A673 (cell line): ENCODE results near the gene ZNF157. TPM values are rescaled to one million over a fixed set of nuclear protein-coding genes. Genes with fewer than 3 reads are reported as not detected.

ENCODE experiments used
- BruUV-seq: library from RNA; stranded (reverse); fragments of 400-500 nt; replicated peaks from 2 replicates; lab custom pipeline; 2021; lab: Mats Ljungman, UMichigan
- CTCF ChIA-PET: fragments of 300-600 bp; sonication (Branson Sonifier 250); formaldehyde crosslinking; loops from one replicate; lab custom pipeline; 2022; ENCODE audit warnings: antibody characterized with exemption; lab: Charles Lee
- POLR2A ChIA-PET: fragments of 300-600 bp; sonication (Branson Sonifier 250); formaldehyde crosslinking; loops from one replicate; lab custom pipeline; 2022; ENCODE audit warnings: antibody characterized with exemption; ENCODE audit not compliant: low non-redundant PET; lab: Charles Lee
- DNase-seq: peaks from one replicate; pipeline ENCODE4 v3.0.0-alpha.2; 2015; ENCODE audit warnings: low spot score
- H3K27ac ChIP-seq: fragments of 200-600 bp; sonication (generic); 2 replicates; pipeline ENCODE4 v1.5.1; 2016; ENCODE audit warnings: mixed run types, low read depth, mild to moderate bottlenecking, mixed read lengths, antibody characterized with exemption, low read length; ENCODE audit not compliant: poor library complexity, severe bottlenecking
- H3K27me3 ChIP-seq: fragments of 200-600 bp; sonication (generic); replicated peaks from 2 replicates; pipeline ENCODE4 v1.6.1; 2017; ENCODE audit warnings: mixed run types, low read depth, mild to moderate bottlenecking, mixed read lengths, antibody characterized with exemption, low read length; ENCODE audit not compliant: insufficient read depth, poor library complexity
- H3K36me3 ChIP-seq: fragments of 200-600 bp; sonication (generic); 2 replicates; pipeline ENCODE4 v1.6.1; 2016; ENCODE audit warnings: mixed run types, mild to moderate bottlenecking, mixed read lengths, antibody characterized with exemption, low read length; ENCODE audit not compliant: insufficient read depth, poor library complexity, severe bottlenecking
- H3K4me1 ChIP-seq: fragments of 200-600 bp; sonication (generic); 2 replicates; pipeline ENCODE4 v1.6.1; 2017; ENCODE audit warnings: mixed run types, mild to moderate bottlenecking, mixed read lengths, antibody characterized with exemption, low read length; ENCODE audit not compliant: insufficient read depth, poor library complexity, severe bottlenecking
- H3K4me3 ChIP-seq: fragments of 200-600 bp; sonication (generic); 2 replicates; pipeline ENCODE4 v1.5.1; 2016; ENCODE audit warnings: low read depth, mixed run types, mild to moderate bottlenecking, mixed read lengths, low read length; ENCODE audit not compliant: poor library complexity, severe bottlenecking
- H3K9me3 ChIP-seq: fragments of 200-600 bp; sonication (generic); 2 replicates; pipeline ENCODE4 v1.6.1; 2016; ENCODE audit warnings: mixed run types, low read depth, mild to moderate bottlenecking, mixed read lengths, antibody characterized with exemption, low read length; ENCODE audit not compliant: poor library complexity, severe bottlenecking
- EZH2 ChIP-seq: fragments of 200-600 bp; sonication (generic); IDR thresholded peaks from 2 replicates; pipeline ENCODE4 v1.6.1; 2017; ENCODE audit warnings: borderline replicate concordance, low read depth, mild to moderate bottlenecking, mixed read lengths, antibody characterized with exemption, low read length; ENCODE audit not compliant: poor library complexity, severe bottlenecking
- intact Hi-C: fragments of 100-400 bp; cut with micrococcal nuclease; formaldehyde crosslinking; loops from one replicate; pipeline ENCODE4 v1.10.0; 2022; ENCODE audit not compliant: unreplicated experiment
- total RNA-seq: library from RNA; stranded (reverse); gene quantifications from 2 replicates; pipeline ENCODE4 v1.2.3, GENCODE V29; 2021
- TF ChIP-seq, protein P1 (sequence below): fragments of 300-800, 200-600 bp; sonication (generic); conservative IDR thresholded peaks from 2 replicates; pipeline ENCODE4 v1.5.1; 2017; ENCODE audit warnings: low read depth, mild to moderate bottlenecking, antibody characterized with exemption, low read length, moderate library complexity, mixed read lengths

ZNF157 gene
- total RNA-seq, 1 experiment from 2014 or later: not detected

DNA sequence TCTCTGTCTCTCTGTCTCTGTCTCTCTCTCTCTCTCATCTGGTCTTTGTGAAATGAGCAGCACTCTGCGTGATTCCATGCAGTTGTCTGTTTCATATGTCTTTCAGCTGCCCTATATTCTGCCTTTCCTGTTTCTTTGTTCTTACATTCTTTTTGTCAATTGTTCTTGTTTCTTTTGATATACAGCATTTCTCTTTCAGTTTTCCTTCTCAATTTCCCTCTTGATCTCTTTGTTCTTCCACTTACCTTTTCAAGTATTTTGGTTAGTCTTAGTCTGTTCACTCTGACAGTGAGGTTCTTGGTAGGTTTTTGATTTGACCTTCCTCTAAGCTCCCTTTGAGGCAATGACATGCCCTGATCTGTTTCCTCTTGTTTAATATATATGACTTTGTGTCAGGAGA, 20.4 kb downstream of the ZNF157 start:
- ChIA-PET POLR2A (no interaction called here), CTCF (no interaction called here)
- Histone ChIP-seq H3K9me3 (no peaks in the 10 kb centered on the region), H3K36me3 (no peaks in the 10 kb centered on the region), H3K27me3 (no peaks in the 10 kb centered on the region), H3K4me3 (no peak overlapping the region), H3K27ac (no peak overlapping the region), H3K4me1 (no peaks in the 10 kb centered on the region)
- BruUV-seq: no TSS peak
- TF ChIP-seq EZH2: no peak
- TF ChIP-seq, protein P1, sequence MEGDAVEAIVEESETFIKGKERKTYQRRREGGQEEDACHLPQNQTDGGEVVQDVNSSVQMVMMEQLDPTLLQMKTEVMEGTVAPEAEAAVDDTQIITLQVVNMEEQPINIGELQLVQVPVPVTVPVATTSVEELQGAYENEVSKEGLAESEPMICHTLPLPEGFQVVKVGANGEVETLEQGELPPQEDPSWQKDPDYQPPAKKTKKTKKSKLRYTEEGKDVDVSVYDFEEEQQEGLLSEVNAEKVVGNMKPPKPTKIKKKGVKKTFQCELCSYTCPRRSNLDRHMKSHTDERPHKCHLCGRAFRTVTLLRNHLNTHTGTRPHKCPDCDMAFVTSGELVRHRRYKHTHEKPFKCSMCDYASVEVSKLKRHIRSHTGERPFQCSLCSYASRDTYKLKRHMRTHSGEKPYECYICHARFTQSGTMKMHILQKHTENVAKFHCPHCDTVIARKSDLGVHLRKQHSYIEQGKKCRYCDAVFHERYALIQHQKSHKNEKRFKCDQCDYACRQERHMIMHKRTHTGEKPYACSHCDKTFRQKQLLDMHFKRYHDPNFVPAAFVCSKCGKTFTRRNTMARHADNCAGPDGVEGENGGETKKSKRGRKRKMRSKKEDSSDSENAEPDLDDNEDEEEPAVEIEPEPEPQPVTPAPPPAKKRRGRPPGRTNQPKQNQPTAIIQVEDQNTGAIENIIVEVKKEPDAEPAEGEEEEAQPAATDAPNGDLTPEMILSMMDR: no peak
- intact Hi-C loops: no loop called here
- no peak for DNase-seq

DNA sequence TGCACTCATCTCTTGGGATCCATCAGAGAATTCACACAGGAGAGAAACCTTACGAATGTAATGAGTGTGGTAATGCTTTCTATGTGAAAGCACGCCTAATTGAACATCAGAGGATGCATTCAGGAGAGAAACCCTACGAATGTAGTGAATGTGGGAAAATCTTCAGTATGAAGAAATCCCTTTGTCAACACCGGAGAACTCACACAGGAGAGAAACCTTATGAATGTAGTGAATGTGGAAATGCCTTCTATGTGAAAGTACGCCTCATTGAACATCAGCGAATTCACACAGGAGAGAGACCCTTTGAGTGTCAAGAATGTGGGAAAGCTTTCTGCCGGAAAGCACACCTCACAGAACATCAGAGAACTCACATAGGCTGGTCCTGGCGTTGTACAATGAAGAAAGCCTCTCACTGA, 42.8 kb downstream of the ZNF157 start:
- intact Hi-C loops: no loop called here
- no peak for DNase-seq
- Histone ChIP-seq H3K4me3 (no peak overlapping the region), H3K36me3 (no peaks in the 10 kb centered on the region), H3K27me3 (no peaks in the 10 kb centered on the region), H3K9me3 (peaks cover 46% of the 10 kb centered on the region), H3K4me1 (no peaks in the 10 kb centered on the region), H3K27ac (no peak overlapping the region)
- ChIA-PET CTCF (no interaction called here), POLR2A (no interaction called here)
- no TSS peak for BruUV-seq
- TF ChIP-seq, protein P1: no peak

DNA sequence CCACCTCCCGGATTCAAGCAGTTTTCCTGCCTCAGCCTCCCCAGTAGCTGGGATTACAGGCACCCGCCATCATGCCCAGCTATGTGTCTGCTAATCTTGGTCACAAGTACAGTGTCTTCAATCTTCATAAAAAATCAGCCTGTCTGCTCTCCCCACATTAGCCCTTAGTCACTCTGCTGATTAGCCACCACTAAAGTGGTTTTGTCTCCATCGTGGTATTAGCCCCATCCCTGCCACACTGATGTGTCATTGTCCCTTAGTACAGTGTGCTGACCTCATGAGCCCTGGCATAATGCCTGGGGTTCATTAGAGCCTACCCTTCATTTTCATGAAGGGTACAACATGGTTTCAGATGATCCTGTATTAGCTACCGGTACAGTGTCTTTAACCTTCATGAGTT, 49.9 kb downstream of the ZNF157 start:
- no TSS peak for BruUV-seq
- CTCF ChIA-PET: no interaction called here
- H3K4me1 ChIP-seq: no peaks in the 10 kb centered on the region

More for the DNA sequence above, 49.9 kb downstream of the ZNF157 start:
- Histone ChIP-seq H3K4me3 (no peak overlapping the region), H3K27ac (no peak overlapping the region), H3K36me3 (no peaks in the 10 kb centered on the region), H3K9me3 (peaks cover 11% of the 10 kb centered on the region), H3K27me3 (no peaks in the 10 kb centered on the region)
- POLR2A ChIA-PET: no interaction called here
- TF ChIP-seq, protein P1: no peak
- TF ChIP-seq EZH2: no peak
- intact Hi-C loops: no loop called here
- DNase-seq: no peak
